H1 (cell line): ENCODE data around the gene CAMK2N2. TPM values are rescaled to one million over a fixed set of nuclear protein-coding genes. Genes with fewer than 3 reads are reported as not detected.

Experiments
- CTCF ChIA-PET: fragments of 300-600 bp; sonication (Branson Sonifier 250); formaldehyde crosslinking; loops from one replicate; lab custom pipeline; 2021; ENCODE audit not compliant: partially characterized antibody; lab: Charles Lee
- POLR2A ChIA-PET: fragments of 300-600 bp; sonication (Branson Sonifier 250); formaldehyde crosslinking; loops from one replicate; lab custom pipeline; 2021; ENCODE audit warnings: inconsistent platforms; ENCODE audit not compliant: partially characterized antibody; lab: Charles Lee
- DNase-seq, 2 experiments: peaks; one replicate each; pipeline versions ENCODE4 v3.0.0 to v3.0.0-alpha.2; 2010 to 2022; ENCODE audit warnings: low spot score in 2 of 2, low read depth in 1 of 2, mixed read lengths in 1 of 2
- FAIRE-seq: peaks from 2 replicates; lab custom pipeline; 2011; peaks lifted over from hg19 to GRCh38; lab: Jason Lieb, UNC
- H2AFZ ChIP-seq: 2 replicates; pipeline ENCODE4 v1.8.1; 2012; ENCODE audit warnings: low read length, inconsistent platforms
- H2AK5ac ChIP-seq: 2 replicates; pipeline ENCODE4 v1.6.1; 2013; ENCODE audit warnings: low read depth, low read length
- H2BK120ac ChIP-seq: replicated peaks from 2 replicates; pipeline ENCODE3; 2013; ENCODE audit warnings: low read depth, low read length, inconsistent platforms
- H2BK12ac ChIP-seq: 2 replicates; pipeline ENCODE4 v1.6.1; 2013; ENCODE audit warnings: low read depth, low read length
- H2BK15ac ChIP-seq: 2 replicates; pipeline ENCODE4 v1.6.1; 2013; ENCODE audit warnings: low read length
- H2BK20ac ChIP-seq: 2 replicates; pipeline ENCODE4 v1.6.1; 2013; ENCODE audit warnings: low read length
- H2BK5ac ChIP-seq: 2 replicates; pipeline ENCODE4 v1.6.1; 2013; ENCODE audit warnings: low read depth, low read length
- H3K14ac ChIP-seq: 2 replicates; pipeline ENCODE4 v1.6.1; 2013; ENCODE audit warnings: inconsistent platforms; ENCODE audit not compliant: insufficient read length
- H3K18ac ChIP-seq: 2 replicates; pipeline ENCODE4 v1.6.1; 2013; ENCODE audit warnings: low read length; ENCODE audit errors: extremely low read depth
- H3K23ac ChIP-seq: 2 replicates; pipeline ENCODE4 v1.6.1; 2013; ENCODE audit warnings: inconsistent platforms; ENCODE audit not compliant: insufficient read length
- H3K23me2 ChIP-seq: 2 replicates; pipeline ENCODE4 v1.6.1; 2013; ENCODE audit warnings: low read depth, low read length
- H3K27ac ChIP-seq: 2 replicates; pipeline ENCODE4 v1.6.1; 2011; ENCODE audit warnings: low read depth, low read length, inconsistent platforms
- H3K27me3 ChIP-seq, 4 experiments: replicated peaks in 1 of 4; 1 replicate in 1 of 4; 2 replicates in 3 of 4; pipeline versions ENCODE4 v1.6.1 to v1.8.1; 2011 to 2013; ENCODE audit warnings: low read length in 3 of 4, mild to moderate bottlenecking in 3 of 4, inconsistent platforms in 2 of 4, mixed read lengths in 2 of 4, moderate library complexity in 1 of 4; ENCODE audit not compliant: control insufficient read depth in 3 of 4, insufficient read depth in 3 of 4; ENCODE audit errors: extremely low read depth in 1 of 4
- H3K36me3 ChIP-seq, 4 experiments: 2 replicates each; pipeline versions ENCODE4 v1.6.1 to v1.8.1; 2011 to 2013; ENCODE audit warnings: mild to moderate bottlenecking in 4 of 4, low read length in 3 of 4, moderate library complexity in 2 of 4, control low read depth in 1 of 4, inconsistent platforms in 1 of 4; ENCODE audit not compliant: insufficient read depth in 4 of 4, control insufficient read depth in 2 of 4
- H3K4ac ChIP-seq: replicated peaks from 2 replicates; pipeline ENCODE3; 2013; ENCODE audit warnings: low read length, low read depth, mixed read lengths, inconsistent platforms; ENCODE audit not compliant: insufficient read length
- H3K4me1 ChIP-seq, 4 experiments: replicated peaks in 1 of 4; 1 replicate in 1 of 4; 2 replicates in 3 of 4; pipeline versions ENCODE4 v1.6.1 to v1.8.1; 2011 to 2013; ENCODE audit warnings: low read length in 3 of 4, inconsistent platforms in 2 of 4, mixed read lengths in 1 of 4; ENCODE audit not compliant: insufficient read depth in 4 of 4, control insufficient read depth in 3 of 4
- H3K4me2 ChIP-seq, 2 experiments: 2 replicates each; pipeline versions ENCODE4 v1.6.1 to v1.8.1; 2011 to 2013; ENCODE audit warnings: low read depth in 2 of 2, low read length in 2 of 2, control low read depth in 1 of 2, inconsistent platforms in 1 of 2, mild to moderate bottlenecking in 1 of 2; ENCODE audit not compliant: insufficient read depth in 1 of 2
- H3K4me3 ChIP-seq, 4 experiments: fragments of 200-600, 300-600 bp in 1 of 4; sonication (generic), shearing (Covaris generic), sonication (Bioruptor Twin) in 1 of 4; 2 replicates each; pipeline versions ENCODE4 v1.5.1 to v1.8.1; 2011 to 2016; ENCODE audit warnings: low read length in 4 of 4, low read depth in 3 of 4, control low read depth in 2 of 4, inconsistent platforms in 2 of 4, mild to moderate bottlenecking in 2 of 4, mixed read lengths in 1 of 4, moderate library complexity in 1 of 4; ENCODE audit not compliant: insufficient read depth in 2 of 4; ENCODE audit errors: extremely low read depth in 1 of 4
- H3K56ac ChIP-seq: replicated peaks from 2 replicates; pipeline ENCODE3; 2013; ENCODE audit warnings: low read depth, mild to moderate bottlenecking, mixed read lengths, low read length, inconsistent platforms; ENCODE audit not compliant: insufficient read length
- H3K79me1 ChIP-seq: 2 replicates; pipeline ENCODE4 v1.6.1; 2013; ENCODE audit warnings: low read depth, low read length, control low read depth
- H3K79me2 ChIP-seq, 2 experiments: 2 replicates each; pipeline versions ENCODE4 v1.6.1 to v1.8.1; 2012 to 2013; ENCODE audit warnings: low read length in 2 of 2, mild to moderate bottlenecking in 2 of 2, inconsistent platforms in 1 of 2; ENCODE audit not compliant: insufficient read depth in 2 of 2, control insufficient read depth in 1 of 2
- H3K9ac ChIP-seq, 4 experiments: replicated peaks in 1 of 4; 1 replicate in 1 of 4; 2 replicates in 3 of 4; pipeline versions ENCODE4 v1.6.1 to v1.8.1; 2011 to 2013; ENCODE audit warnings: low read depth in 3 of 4, low read length in 3 of 4, control low read depth in 2 of 4, mild to moderate bottlenecking in 2 of 4, moderate library complexity in 2 of 4, inconsistent platforms in 1 of 4; ENCODE audit errors: extremely low read depth in 1 of 4
- H3K9me3 ChIP-seq, 2 experiments: 2 replicates each; pipeline versions ENCODE4 v1.6.1 to v1.8.1; 2012 to 2013; ENCODE audit warnings: mild to moderate bottlenecking in 2 of 2, moderate library complexity in 2 of 2, control low read depth in 1 of 2, inconsistent platforms in 1 of 2, low read depth in 1 of 2, low read length in 1 of 2, mixed read lengths in 1 of 2; ENCODE audit not compliant: insufficient read depth in 2 of 2
- H4K20me1 ChIP-seq, 2 experiments: replicated peaks in 1 of 2; 2 replicates each; pipeline versions ENCODE3 to v1.8.1; 2011 to 2013; ENCODE audit warnings: inconsistent platforms in 2 of 2, low read length in 2 of 2, mild to moderate bottlenecking in 1 of 2; ENCODE audit not compliant: insufficient read depth in 2 of 2, control insufficient read depth in 1 of 2
- H4K5ac ChIP-seq: 2 replicates; pipeline ENCODE4 v1.6.1; 2013; ENCODE audit warnings: low read length, low read depth, mixed read lengths, inconsistent platforms; ENCODE audit not compliant: insufficient read length
- H4K8ac ChIP-seq: 2 replicates; pipeline ENCODE4 v1.8.0; 2013; ENCODE audit warnings: mild to moderate bottlenecking, moderate library complexity, low read length, inconsistent platforms; ENCODE audit not compliant: insufficient read depth; ENCODE audit errors: extremely low read depth
- H4K91ac ChIP-seq: replicated peaks from 2 replicates; pipeline ENCODE3; 2013; ENCODE audit warnings: low read length, mixed read lengths, inconsistent platforms; ENCODE audit not compliant: insufficient read length
- CREB1 ChIP-seq: IDR thresholded peaks from 2 replicates; pipeline ENCODE4 v1.6.1; 2012; ENCODE audit warnings: inconsistent platforms
- CTBP2 ChIP-seq: IDR thresholded peaks from 2 replicates; pipeline ENCODE4 v1.7.0; 2011; ENCODE audit warnings: borderline replicate concordance, mild to moderate bottlenecking, moderate library complexity, mixed read lengths, low read length; ENCODE audit not compliant: insufficient read depth, insufficient read length
- EP300 ChIP-seq, 2 experiments: IDR thresholded peaks; 1 replicate in 1 of 2; 2 replicates in 1 of 2; pipeline ENCODE4 v1.6.1; 2011 to 2012; ENCODE audit warnings: low read depth in 2 of 2, low read length in 2 of 2, mild to moderate bottlenecking in 2 of 2, borderline replicate concordance in 1 of 2, inconsistent platforms in 1 of 2, moderate library complexity in 1 of 2
- JUN ChIP-seq: IDR thresholded peaks from 2 replicates; pipeline ENCODE4 v1.6.1; 2011; ENCODE audit warnings: low read depth, mild to moderate bottlenecking, improper control_type of control experiment, low read length
- KDM1A ChIP-seq: fragments of 200-600, 300-600 bp; sonication (generic); IDR thresholded peaks from 2 replicates; pipeline ENCODE4 v1.7.1; 2016; ENCODE audit warnings: mild to moderate bottlenecking, low read length, borderline replicate concordance
- POLR2A ChIP-seq, 2 experiments: IDR thresholded peaks; 1 replicate in 1 of 2; 2 replicates in 1 of 2; pipeline ENCODE4 v1.6.1; 2011; ENCODE audit warnings: low read depth in 2 of 2, low read length in 2 of 2, mild to moderate bottlenecking in 2 of 2; ENCODE audit errors: control extremely low read depth in 1 of 2
- POLR2AphosphoS5 ChIP-seq: IDR thresholded peaks from 2 replicates; pipeline ENCODE4 v1.6.1; 2011; ENCODE audit warnings: low read depth, low read length
- RFX5 ChIP-seq: IDR thresholded peaks from 2 replicates; pipeline ENCODE4 v1.6.1; 2011; ENCODE audit warnings: low read depth, low read length, improper control_type of control experiment, borderline replicate concordance
- SIX5 ChIP-seq: IDR thresholded peaks from 2 replicates; pipeline ENCODE4 v1.6.1; 2011; ENCODE audit warnings: mild to moderate bottlenecking, low read depth, low read length
- TAF1 ChIP-seq: IDR thresholded peaks from 2 replicates; pipeline ENCODE4 v1.6.1; 2011; ENCODE audit warnings: mild to moderate bottlenecking, low read depth, low read length
- TBP ChIP-seq: IDR thresholded peaks from 2 replicates; pipeline ENCODE4 v1.6.1; 2011; ENCODE audit warnings: low read depth, low read length, improper control_type of control experiment
- WGBS, 2 experiments: shearing (Covaris generic) in 1 of 2; methylation state at CpG; one replicate each; pipeline versions ENCODE4 v1.1.6 to v1.1.7; 2013 to 2015; ENCODE audit warnings: low lambda C conversion rate in 2 of 2, mixed read lengths in 2 of 2, inconsistent platforms in 1 of 2, low coverage in 1 of 2, missing lambda C conversion rate in 1 of 2; ENCODE audit not compliant: insufficient replicate concordance in 2 of 2, insufficient coverage in 1 of 2, insufficient read length in 1 of 2; ENCODE audit errors: extremely low coverage in 1 of 2, missing lambda C conversion rate in 1 of 2; 5-methylcytosine and 5-hydroxymethylcytosine counted together
- polyA plus RNA-seq, 7 experiments: library from polyadenylated mRNA; depleted of rRNA in 3 of 7; stranded (reverse) in 5 of 7; unstranded in 2 of 7; fragments of >200 nt in 5 of 7; fragments of 200-250 nt in 2 of 7; gene quantifications; 1 replicate in 5 of 7; 2 replicates in 1 of 7; 4 replicates in 1 of 7; pipeline versions ENCODE4 v1.2.1 to v1.2.3, GENCODE V29; 2011 to 2013; ENCODE audit warnings: missing spikeins in 2 of 7, mixed read lengths in 2 of 7
- total RNA-seq: library from RNA; stranded (reverse); fragmentation: NEBNext Ultra II Directional; extraction: Animal tissue kit (Norgen Biotek cat#: 25700); gene quantifications from 2 replicates; pipeline ENCODE4 v1.2.1, GENCODE V29; 2021
- TF ChIP-seq, protein P1 (sequence below): IDR thresholded peaks from 2 replicates; pipeline ENCODE4 v1.6.1; 2011; ENCODE audit warnings: low read depth, mild to moderate bottlenecking, low read length; ENCODE audit not compliant: insufficient read depth

CAMK2N2 gene
- total and polyA plus RNA-seq, 2 of the 8 experiments (the other 6 are each of a cell fraction or from before 2014, with no cell fraction given) = 4.0 to 17.7 TPM

- POLR2A ChIA-PET = interaction anchor here (1.4 kb wide), 1 partner anchor 29 kb away, joined by 3 read pairs; no protein-coding TSS in a partner anchor
- H4K20me1 ChIP-seq = no peaks in the 10 kb centered on the region
- H3K27me3 ChIP-seq = peaks cover 6 to 13% (median 12%) of the 10 kb centered on the region in 4 experiments
- no peak overlapping the region for H3K56ac ChIP-seq
- H3K79me1 ChIP-seq = no peaks in the 10 kb centered on the region
- H2BK15ac ChIP-seq = no peak overlapping the region
- H3K79me2 ChIP-seq = no peaks in the 10 kb centered on the region
- no peaks in the 10 kb centered on the region for H3K36me3 ChIP-seq
- no peak overlapping the region for H2BK12ac ChIP-seq
- H3K27ac ChIP-seq = no peak overlapping the region
- H3K4me2 ChIP-seq = no peak overlapping the region
- no peaks in the 10 kb centered on the region for H3K9me3 ChIP-seq
- 86% methylated on average over 3 of the region's 3 CpGs; no CpG with 5 or more reads in 1 of the 2 experiments for WGBS, 2 experiments
- no peak overlapping the region for H3K23ac ChIP-seq
- no peak overlapping the region for H2BK20ac ChIP-seq
- H2BK120ac ChIP-seq = no peak overlapping the region
- H3K23me2 ChIP-seq = peaks cover 2% of the 10 kb centered on the region; the same call in 1 of the 2 replicates
- no peak overlapping the region for H3K9ac ChIP-seq
- no peak overlapping the region for H2AFZ ChIP-seq
- peaks cover 0 to 4% (median 2%) of the 10 kb centered on the region in 4 experiments; a peak in 3 of 7 replicates for H3K4me1 ChIP-seq
- no peak overlapping the region for H3K4ac ChIP-seq
- no peak overlapping the region for H2AK5ac ChIP-seq
- FAIRE-seq = no peak
- no peak overlapping the region for H4K8ac ChIP-seq
- no peak overlapping the region for H4K5ac ChIP-seq
- CTCF ChIA-PET = interaction anchor here (0.7 to 10.3 kb wide), 3 partner anchors 16 to 242 kb away, joined by 3 to 183 read pairs (median 52); no protein-coding TSS in a partner anchor
- no peak overlapping the region for H3K4me3 ChIP-seq
- H3K14ac ChIP-seq = no peak overlapping the region
- no peak overlapping the region for H3K18ac ChIP-seq
- no peak overlapping the region for H4K91ac ChIP-seq
- no peak for DNase-seq
- no peak overlapping the region for H2BK5ac ChIP-seq
- TF ChIP-seq SIX5 (no peak), JUN (no peak), TAF1 (no peak), POLR2AphosphoS5 (no peak), KDM1A (no peak), POLR2A (IDR thresholded peaks at IDR 0.05; ENCODE audit: control extremely low read depth in 1 of 2, low read depth in 2 of 2, low read length in 2 of 2) (no peak), CREB1 (no peak), CTBP2 (no peak), RFX5 (no peak), EP300 (IDR thresholded peaks at IDR 0.05; ENCODE audit: borderline replicate concordance in 1 of 2, low read depth in 2 of 2, low read length in 2 of 2) (no peak), TBP (no peak)
- TF ChIP-seq, protein P1, sequence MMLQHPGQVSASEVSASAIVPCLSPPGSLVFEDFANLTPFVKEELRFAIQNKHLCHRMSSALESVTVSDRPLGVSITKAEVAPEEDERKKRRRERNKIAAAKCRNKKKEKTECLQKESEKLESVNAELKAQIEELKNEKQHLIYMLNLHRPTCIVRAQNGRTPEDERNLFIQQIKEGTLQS = no peak
Measured at GRCh38 chr3:184223946-184224345, 37.4 kb downstream of the CAMK2N2 start.
